ENCODE results near the gene CACNG7.

CACNG7 gene

GRCh38 chr19:53908106-53908934 is 758 bp upstream of the CACNG7 start:
- TF ChIP-seq POLR2AphosphoS5 (IDR thresholded peaks at IDR 0.05; ENCODE audit: low read depth, low read length) (no peak), POLR2A (IDR thresholded peaks at IDR 0.05; ENCODE audit: low read depth, low read length) (no peak), TAF1 (IDR thresholded peaks at IDR 0.05; ENCODE audit: borderline replicate concordance, low read depth, low read length) (no peak)
- FAIRE-seq = no peak
- no peak for DNase-seq (ENCODE audit: insufficient read length)

- no peak for DNase-seq (ENCODE audit: insufficient read length)
- TF ChIP-seq TAF1 (IDR thresholded peaks at IDR 0.05; ENCODE audit: borderline replicate concordance, low read depth, low read length) = no peak
- TF ChIP-seq POLR2A (IDR thresholded peaks at IDR 0.05; ENCODE audit: low read depth, low read length) = no peak
- TF ChIP-seq POLR2AphosphoS5 (IDR thresholded peaks at IDR 0.05; ENCODE audit: low read depth, low read length) = no peak
- FAIRE-seq = no peak
Observed at GRCh38 chr19:53909471-53910169, 542 bp downstream of the CACNG7 start.

GRCh38 chr19:53910170-53910518 is 1.1 kb downstream of the CACNG7 start:
- FAIRE-seq (no peak), DNase-seq (ENCODE audit: insufficient read length) (no peak)
- TF ChIP-seq POLR2A (IDR thresholded peaks at IDR 0.05; ENCODE audit: low read depth, low read length) (no peak), POLR2AphosphoS5 (IDR thresholded peaks at IDR 0.05; ENCODE audit: low read depth, low read length) (no peak), TAF1 (IDR thresholded peaks at IDR 0.05; ENCODE audit: borderline replicate concordance, low read depth, low read length) (no peak)

- FAIRE-seq (no peak), DNase-seq (ENCODE audit: insufficient read length) (no peak)
- TF ChIP-seq TAF1 (IDR thresholded peaks at IDR 0.05; ENCODE audit: borderline replicate concordance, low read depth, low read length) = no peak
Observed at GRCh38 chr19:53912653-53913052, 3.6 kb downstream of the CACNG7 start.

GRCh38 chr19:53915000-53915399 is 5.9 kb downstream of the CACNG7 start:
- FAIRE-seq = no peak
- no peak for DNase-seq (ENCODE audit: insufficient read length)
- no peak for TF ChIP-seq POLR2A (IDR thresholded peaks at IDR 0.05; ENCODE audit: low read depth, low read length)
- TF ChIP-seq POLR2AphosphoS5 (IDR thresholded peaks at IDR 0.05; ENCODE audit: low read depth, low read length) = no peak
- TF ChIP-seq TAF1 (IDR thresholded peaks at IDR 0.05; ENCODE audit: borderline replicate concordance, low read depth, low read length) = no peak

- TF ChIP-seq POLR2AphosphoS5 (IDR thresholded peaks at IDR 0.05; ENCODE audit: low read depth, low read length) (no peak), POLR2A (IDR thresholded peaks at IDR 0.05; ENCODE audit: low read depth, low read length) (no peak), TAF1 (IDR thresholded peaks at IDR 0.05; ENCODE audit: borderline replicate concordance, low read depth, low read length) (no peak)
- no peak for FAIRE-seq
- DNase-seq (ENCODE audit: insufficient read length) = no peak
Observed at GRCh38 chr19:53916004-53916403, 6.9 kb downstream of the CACNG7 start.

GRCh38 chr19:53917356-53917755 is 8.3 kb downstream of the CACNG7 start:
- FAIRE-seq = no peak
- no peak for TF ChIP-seq POLR2AphosphoS5 (IDR thresholded peaks at IDR 0.05; ENCODE audit: low read depth, low read length)
- no peak for TF ChIP-seq POLR2A (IDR thresholded peaks at IDR 0.05; ENCODE audit: low read depth, low read length)
- TF ChIP-seq TAF1 (IDR thresholded peaks at IDR 0.05; ENCODE audit: borderline replicate concordance, low read depth, low read length) = no peak
- no peak for DNase-seq (ENCODE audit: insufficient read length)

- FAIRE-seq = no peak
- TF ChIP-seq POLR2A (IDR thresholded peaks at IDR 0.05; ENCODE audit: low read depth, low read length) (no peak), TAF1 (IDR thresholded peaks at IDR 0.05; ENCODE audit: borderline replicate concordance, low read depth, low read length) (no peak), POLR2AphosphoS5 (IDR thresholded peaks at IDR 0.05; ENCODE audit: low read depth, low read length) (no peak)
- no peak for DNase-seq (ENCODE audit: insufficient read length)
Observed at GRCh38 chr19:53927739-53928138, 18.7 kb downstream of the CACNG7 start.

GRCh38 chr19:53936029-53936428 is 27.0 kb downstream of the CACNG7 start:
- no peak for FAIRE-seq
- TF ChIP-seq TAF1 (IDR thresholded peaks at IDR 0.05; ENCODE audit: borderline replicate concordance, low read depth, low read length) = no peak
- TF ChIP-seq POLR2A (IDR thresholded peaks at IDR 0.05; ENCODE audit: low read depth, low read length) = no peak
- no peak for TF ChIP-seq POLR2AphosphoS5 (IDR thresholded peaks at IDR 0.05; ENCODE audit: low read depth, low read length)
- no peak for DNase-seq (ENCODE audit: insufficient read length)

GRCh38 chr19:53942001-53942786 is 33.1 kb downstream of the CACNG7 start:
- DNase-seq (ENCODE audit: insufficient read length) = no peak
- no peak for FAIRE-seq
- TF ChIP-seq TAF1 (IDR thresholded peaks at IDR 0.05; ENCODE audit: borderline replicate concordance, low read depth, low read length) = no peak
- TF ChIP-seq POLR2A (IDR thresholded peaks at IDR 0.05; ENCODE audit: low read depth, low read length) = no peak
- no peak for TF ChIP-seq POLR2AphosphoS5 (IDR thresholded peaks at IDR 0.05; ENCODE audit: low read depth, low read length)

- FAIRE-seq (no peak), DNase-seq (ENCODE audit: insufficient read length) (no peak)
- TF ChIP-seq TAF1 (IDR thresholded peaks at IDR 0.05; ENCODE audit: borderline replicate concordance, low read depth, low read length) = no peak
- no peak for TF ChIP-seq POLR2AphosphoS5 (IDR thresholded peaks at IDR 0.05; ENCODE audit: low read depth, low read length)
- no peak for TF ChIP-seq POLR2A (IDR thresholded peaks at IDR 0.05; ENCODE audit: low read depth, low read length)
Observed at GRCh38 chr19:53944416-53944815, 35.3 kb downstream of the CACNG7 start.
